PC-3 (cell line): ENCODE data around the gene MYO5C. TPM values are rescaled to one million over a fixed set of nuclear protein-coding genes. Genes with fewer than 3 reads are reported as not detected.
A peak's percentile ranks its signal among the peaks of the same experiment; 100 is the strongest.

Experiments
- ATAC-seq: fragments of 200-7000 bp; cut with Tn5 transposase; 2 replicates; pipeline ENCODE4 v1.9.1; 2020; ENCODE audit warnings: mild to moderate bottlenecking, moderate library complexity
- BruUV-seq: library from RNA; stranded (reverse); fragments of 400-500 nt; replicated peaks from 2 replicates; lab custom pipeline; 2021; lab: Mats Ljungman, UMichigan
- CTCF ChIA-PET: fragments of 300-600 bp; sonication (Branson Sonifier 250); formaldehyde crosslinking; loops from one replicate; lab custom pipeline; 2022; ENCODE audit warnings: antibody characterized with exemption; lab: Charles Lee
- POLR2A ChIA-PET: fragments of 300-600 bp; sonication (Branson Sonifier 250); formaldehyde crosslinking; loops from one replicate; lab custom pipeline; 2022; ENCODE audit warnings: antibody characterized with exemption; ENCODE audit not compliant: unreplicated experiment; lab: Charles Lee
- DNase-seq: peaks from one replicate; pipeline ENCODE4 v3.0.0-alpha.2; 2015
- H2AFZ ChIP-seq: fragments of 300-600 bp; sonication (generic); 2 replicates; pipeline ENCODE4 v1.6.0; 2016; ENCODE audit warnings: antibody characterized with exemption, low read length
- H3F3A ChIP-seq: fragments of 300-600 bp; sonication (generic); one replicate; pipeline ENCODE4 v1.6.0; 2017; ENCODE audit warnings: antibody characterized with exemption, low read length, control low read depth, mild to moderate bottlenecking; ENCODE audit not compliant: unreplicated experiment
- H3K27ac ChIP-seq: fragments of 300-600 bp; sonication (generic); 2 replicates; pipeline ENCODE4 v1.5.1; 2016; ENCODE audit warnings: mild to moderate bottlenecking, low read length
- H3K27me3 ChIP-seq: fragments of 300-600 bp; sonication (generic); 2 replicates; pipeline ENCODE4 v1.6.1; 2016; ENCODE audit warnings: low read length, mixed read lengths
- H3K36me3 ChIP-seq: fragments of 300-600 bp; sonication (generic); 2 replicates; pipeline ENCODE4 v1.6.1; 2016; ENCODE audit warnings: low read depth, mixed run types, low read length, mixed read lengths
- H3K4me1 ChIP-seq: fragments of 300-600 bp; sonication (generic); 2 replicates; pipeline ENCODE4 v1.5.1; 2016; ENCODE audit warnings: low read length; ENCODE audit not compliant: insufficient read depth
- H3K4me2 ChIP-seq: fragments of 300-600 bp; sonication (generic); 2 replicates; pipeline ENCODE4 v1.6.0; 2016; ENCODE audit warnings: low read length
- H3K4me3 ChIP-seq: fragments of 300-600 bp; sonication (generic); 2 replicates; pipeline ENCODE4 v1.5.1; 2016; ENCODE audit warnings: mild to moderate bottlenecking, low read length, mixed read lengths
- H3K79me2 ChIP-seq: fragments of 300-600 bp; sonication (generic); 2 replicates; pipeline ENCODE4 v1.6.1; 2017; ENCODE audit warnings: low read length, mixed read lengths
- H3K9ac ChIP-seq: fragments of 300-600 bp; sonication (generic); 2 replicates; pipeline ENCODE4 v1.6.0; 2016; ENCODE audit warnings: mild to moderate bottlenecking, low read length
- H3K9me2 ChIP-seq: fragments of 300-600 bp; sonication (generic); replicated peaks from 2 replicates; pipeline ENCODE4 v1.6.1; 2016; ENCODE audit warnings: mixed run types, low read length, mixed read lengths
- H3K9me3 ChIP-seq: fragments of 300-600 bp; sonication (generic); 2 replicates; pipeline ENCODE4 v1.6.1; 2016; ENCODE audit warnings: low read length, mixed read lengths
- H4K20me1 ChIP-seq: fragments of 300-600 bp; sonication (generic); 2 replicates; pipeline ENCODE4 v1.6.1; 2016; ENCODE audit warnings: low read length, mixed read lengths
- EZH2 ChIP-seq: fragments of 300-600 bp; sonication (generic); IDR thresholded peaks from one replicate; pipeline ENCODE4 v1.6.1; 2017; ENCODE audit warnings: antibody characterized with exemption, mild to moderate bottlenecking, low read length; ENCODE audit not compliant: unreplicated experiment
- EZH2phosphoT487 ChIP-seq: fragments of 300-600 bp; sonication (generic); IDR thresholded peaks from 2 replicates; pipeline ENCODE4 v1.6.1; 2018; ENCODE audit warnings: mild to moderate bottlenecking, antibody characterized with exemption, low read length, borderline replicate concordance
- intact Hi-C: fragments of 100-400 bp; cut with micrococcal nuclease; formaldehyde crosslinking; loops from 2 replicates; pipeline ENCODE4 v1.9.0; 2023
- total RNA-seq: library from RNA; depleted of rRNA; stranded (reverse); fragments of >200 nt; gene quantifications from 2 replicates; pipeline ENCODE4 v1.2.3, GENCODE V29; 2014
- TF ChIP-seq, protein P1 (sequence below): fragments of 300-600 bp; sonication (generic); conservative IDR thresholded peaks from 2 replicates; pipeline ENCODE4 v1.5.1; 2017; ENCODE audit warnings: antibody characterized with exemption, low read depth, mild to moderate bottlenecking, low read length

MYO5C gene
- total RNA-seq, 1 experiment from 2014 or later: 17.7 TPM

DNA sequence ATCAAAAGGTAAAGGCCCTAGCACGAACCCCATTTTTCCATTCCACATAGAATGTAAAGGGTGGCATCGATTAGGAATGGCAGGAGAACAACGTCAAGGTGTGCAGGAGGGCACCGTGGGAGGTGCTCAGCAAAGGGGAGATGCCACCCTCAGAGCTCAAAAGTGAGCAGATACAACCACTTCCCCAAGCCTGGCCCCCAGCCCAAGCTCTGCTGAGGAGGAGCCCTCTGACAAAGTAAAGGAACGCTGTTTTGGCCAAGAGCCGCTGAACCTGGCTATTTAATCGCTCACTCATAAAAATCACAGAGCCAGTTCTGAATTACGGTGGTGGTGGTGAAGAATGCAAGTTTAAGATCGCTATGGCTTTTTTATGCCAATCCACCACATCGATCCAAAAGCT is 116.8 kb downstream of the MYO5C start:
- intact Hi-C loops: no loop called here
- Histone ChIP-seq H2AFZ (peak overlapping the region; percentile 89), H3K79me2 (peaks cover 10% of the 10 kb centered on the region), H3K27me3 (no peaks in the 10 kb centered on the region), H3K9me3 (no peaks in the 10 kb centered on the region), H3K9me2 (no peaks in the 10 kb centered on the region), H3K36me3 (no peaks in the 10 kb centered on the region), H3K27ac (peak overlapping the region; percentile 56), H3K4me2 (peak overlapping the region; percentile 99), H4K20me1 (no peaks in the 10 kb centered on the region), H3K9ac (peak overlapping the region; percentile 68), H3K4me3 (peak overlapping the region; percentile 93), H3F3A (no peaks in the 10 kb centered on the region), H3K4me1 (peaks cover 7% of the 10 kb centered on the region; the same call in 1 of the 2 replicates)
- ATAC-seq (no peak), DNase-seq (no peak)
- CTCF ChIA-PET: no interaction called here
- TSS peak; percentile 66 for BruUV-seq
- TF ChIP-seq, protein P1, sequence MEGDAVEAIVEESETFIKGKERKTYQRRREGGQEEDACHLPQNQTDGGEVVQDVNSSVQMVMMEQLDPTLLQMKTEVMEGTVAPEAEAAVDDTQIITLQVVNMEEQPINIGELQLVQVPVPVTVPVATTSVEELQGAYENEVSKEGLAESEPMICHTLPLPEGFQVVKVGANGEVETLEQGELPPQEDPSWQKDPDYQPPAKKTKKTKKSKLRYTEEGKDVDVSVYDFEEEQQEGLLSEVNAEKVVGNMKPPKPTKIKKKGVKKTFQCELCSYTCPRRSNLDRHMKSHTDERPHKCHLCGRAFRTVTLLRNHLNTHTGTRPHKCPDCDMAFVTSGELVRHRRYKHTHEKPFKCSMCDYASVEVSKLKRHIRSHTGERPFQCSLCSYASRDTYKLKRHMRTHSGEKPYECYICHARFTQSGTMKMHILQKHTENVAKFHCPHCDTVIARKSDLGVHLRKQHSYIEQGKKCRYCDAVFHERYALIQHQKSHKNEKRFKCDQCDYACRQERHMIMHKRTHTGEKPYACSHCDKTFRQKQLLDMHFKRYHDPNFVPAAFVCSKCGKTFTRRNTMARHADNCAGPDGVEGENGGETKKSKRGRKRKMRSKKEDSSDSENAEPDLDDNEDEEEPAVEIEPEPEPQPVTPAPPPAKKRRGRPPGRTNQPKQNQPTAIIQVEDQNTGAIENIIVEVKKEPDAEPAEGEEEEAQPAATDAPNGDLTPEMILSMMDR: no peak
- TF ChIP-seq EZH2phosphoT487 (no peak), EZH2 (no peak)
- POLR2A ChIA-PET: interaction anchor here (0.7 to 1.1 kb wide), 2 partner anchors 206 to 208 kb away, joined by 3 read pairs; partner anchors contain the start of gene LEO1

- no peak overlapping the region for H2AFZ ChIP-seq
- TF ChIP-seq EZH2 (no peak), EZH2phosphoT487 (no peak)
- TF ChIP-seq, protein P1: no peak
- H4K20me1 ChIP-seq: no peaks in the 10 kb centered on the region
- ChIA-PET POLR2A (no interaction called here), CTCF (interaction anchor here (0.8 kb wide), 1 partner anchor 43 kb away, joined by 3 read pairs; no protein-coding TSS in a partner anchor)
- BruUV-seq: no TSS peak
- H3K27ac ChIP-seq: no peak overlapping the region
- H3K4me1 ChIP-seq: no peaks in the 10 kb centered on the region
- no peak for ATAC-seq
- no peaks in the 10 kb centered on the region for H3K36me3 ChIP-seq
- no peak overlapping the region for H3K4me2 ChIP-seq
- H3K9me2 ChIP-seq: no peaks in the 10 kb centered on the region
- no peak for DNase-seq
- H3K9ac ChIP-seq: no peak overlapping the region
- H3F3A ChIP-seq: no peaks in the 10 kb centered on the region
- H3K27me3 ChIP-seq: no peaks in the 10 kb centered on the region
- no peak overlapping the region for H3K4me3 ChIP-seq
- intact Hi-C loops: no loop called here
- no peaks in the 10 kb centered on the region for H3K79me2 ChIP-seq
- no peaks in the 10 kb centered on the region for H3K9me3 ChIP-seq
Measured at GRCh38 chr15:52172869-52173268, 122.7 kb downstream of the MYO5C start.

- H3K4me1 ChIP-seq: no peaks in the 10 kb centered on the region
- H3K27me3 ChIP-seq: no peaks in the 10 kb centered on the region
- H3K9me2 ChIP-seq: no peaks in the 10 kb centered on the region
- no peak overlapping the region for H3K4me2 ChIP-seq
- no peaks in the 10 kb centered on the region for H3K79me2 ChIP-seq
- H3K4me3 ChIP-seq: no peak overlapping the region
- DNase-seq (no peak), ATAC-seq (no peak)
- H3K27ac ChIP-seq: no peak overlapping the region
- intact Hi-C loops: no loop called here
- CTCF ChIA-PET: no interaction called here
- BruUV-seq: no TSS peak
- no peak overlapping the region for H3K9ac ChIP-seq
- H3K36me3 ChIP-seq: no peaks in the 10 kb centered on the region
- TF ChIP-seq, protein P1: no peak
- no peak for TF ChIP-seq EZH2
- TF ChIP-seq EZH2phosphoT487: no peak
- H4K20me1 ChIP-seq: no peaks in the 10 kb centered on the region
- POLR2A ChIA-PET: no interaction called here
- H3F3A ChIP-seq: no peaks in the 10 kb centered on the region
- H3K9me3 ChIP-seq: no peaks in the 10 kb centered on the region
- H2AFZ ChIP-seq: no peak overlapping the region
Measured at GRCh38 chr15:52171807-52172206, 123.8 kb downstream of the MYO5C start.
